ENCODE measurements around the gene FANCI. TPM values are rescaled to one million over a fixed set of nuclear protein-coding genes. Genes with fewer than 3 reads are reported as not detected.

The FANCI gene
- total RNA-seq, 1 experiment from 2014 or later, result 60.3 TPM

GRCh38 chr15:89341316-89342005 lies 97.7 kb downstream of the FANCI start:
- no peaks in the 10 kb centered on the region for H3K9me2 ChIP-seq (replicated peaks; ENCODE audit: insufficient read depth, low read length)
- H3K9ac ChIP-seq (ENCODE audit: low read length), result no peak overlapping the region
- H3K4me1 ChIP-seq (ENCODE audit: low read length), result peaks cover 6% of the 10 kb centered on the region
- no peak overlapping the region for H2AFZ ChIP-seq (ENCODE audit: low read length)
- no peaks in the 10 kb centered on the region for H3K79me2 ChIP-seq (ENCODE audit: low read length)
- no peak overlapping the region for H3K4me3 ChIP-seq (ENCODE audit: low read length)
- H3K27me3 ChIP-seq (ENCODE audit: low read length), result no peaks in the 10 kb centered on the region
- H3K9me3 ChIP-seq (ENCODE audit: low read length), result no peaks in the 10 kb centered on the region
- DNase-seq, result no peak
- no peak overlapping the region for H3K4me2 ChIP-seq (ENCODE audit: low read depth, low read length, poor library complexity, severe bottlenecking)
- no peak overlapping the region for H3K27ac ChIP-seq (ENCODE audit: low read length)
- H3K36me3 ChIP-seq (ENCODE audit: insufficient read depth, low read length), result no peaks in the 10 kb centered on the region
- no peaks in the 10 kb centered on the region for H4K20me1 ChIP-seq (ENCODE audit: insufficient read depth, low read depth, low read length)

DNA sequence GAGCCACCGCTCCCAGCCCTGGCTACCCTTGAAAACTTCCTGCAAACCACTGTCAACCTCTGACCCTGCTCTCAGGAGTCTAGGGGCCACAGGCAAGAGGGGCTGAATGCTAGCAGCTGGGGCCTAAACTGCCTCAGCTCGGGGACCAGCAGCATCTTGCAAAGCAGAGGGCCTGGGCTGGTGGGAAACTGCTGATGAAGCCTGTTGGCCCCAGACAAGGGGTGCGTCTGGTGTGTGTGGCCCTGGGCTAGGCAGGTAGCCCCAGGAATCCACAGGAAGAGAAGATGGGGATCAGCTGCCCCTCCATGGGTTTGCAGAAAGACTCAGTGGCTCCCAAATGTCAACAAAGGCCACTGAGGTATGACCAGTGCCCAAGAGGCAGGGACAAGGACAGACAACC lies 99.1 kb downstream of the FANCI start:
- Histone ChIP-seq H3K36me3 (ENCODE audit: insufficient read depth, low read length) (no peaks in the 10 kb centered on the region), H3K9me2 (replicated peaks; ENCODE audit: insufficient read depth, low read length) (no peaks in the 10 kb centered on the region), H3K27me3 (ENCODE audit: low read length) (no peaks in the 10 kb centered on the region), H3K4me3 (ENCODE audit: low read length) (no peak overlapping the region), H3K9ac (ENCODE audit: low read length) (no peak overlapping the region), H4K20me1 (ENCODE audit: insufficient read depth, low read depth, low read length) (no peaks in the 10 kb centered on the region), H2AFZ (ENCODE audit: low read length) (no peak overlapping the region), H3K79me2 (ENCODE audit: low read length) (no peaks in the 10 kb centered on the region), H3K9me3 (ENCODE audit: low read length) (no peaks in the 10 kb centered on the region), H3K27ac (ENCODE audit: low read length) (no peak overlapping the region), H3K4me2 (ENCODE audit: low read depth, low read length, poor library complexity, severe bottlenecking) (no peak overlapping the region), H3K4me1 (ENCODE audit: low read length) (peaks cover 6% of the 10 kb centered on the region)
- no peak for DNase-seq

DNA sequence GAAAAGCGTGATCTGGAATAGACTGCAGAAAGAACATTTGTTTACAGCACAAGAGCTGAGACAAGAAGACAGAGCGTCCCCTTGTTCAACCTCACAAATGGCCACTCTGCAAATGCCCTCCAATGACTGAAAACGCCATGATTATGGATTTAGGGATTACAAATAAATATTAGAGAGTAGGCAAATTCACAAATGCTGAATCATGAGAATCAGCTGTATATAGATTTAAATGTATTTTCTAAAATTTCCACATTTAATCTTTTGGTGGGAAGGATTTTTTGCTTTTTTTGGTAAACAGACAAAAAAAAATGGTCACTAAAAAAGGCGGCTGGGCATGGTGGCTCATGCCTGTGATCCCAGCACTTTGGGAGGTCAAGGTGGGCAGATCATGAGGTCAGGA lies 101.5 kb downstream of the FANCI start:
- DNase-seq, result no peak
- H3K9me2 ChIP-seq (replicated peaks; ENCODE audit: insufficient read depth, low read length), result no peaks in the 10 kb centered on the region
- H4K20me1 ChIP-seq (ENCODE audit: insufficient read depth, low read depth, low read length), result no peaks in the 10 kb centered on the region
- H3K9me3 ChIP-seq (ENCODE audit: low read length), result no peaks in the 10 kb centered on the region
- H3K4me2 ChIP-seq (ENCODE audit: low read depth, low read length, poor library complexity, severe bottlenecking), result no peak overlapping the region
- H3K27me3 ChIP-seq (ENCODE audit: low read length), result no peaks in the 10 kb centered on the region
- no peak overlapping the region for H3K9ac ChIP-seq (ENCODE audit: low read length)
- H3K27ac ChIP-seq (ENCODE audit: low read length), result no peak overlapping the region
- H2AFZ ChIP-seq (ENCODE audit: low read length), result no peak overlapping the region
- H3K36me3 ChIP-seq (ENCODE audit: insufficient read depth, low read length), result no peaks in the 10 kb centered on the region
- no peaks in the 10 kb centered on the region for H3K4me1 ChIP-seq (ENCODE audit: low read length)
- H3K79me2 ChIP-seq (ENCODE audit: low read length), result no peaks in the 10 kb centered on the region
- no peak overlapping the region for H3K4me3 ChIP-seq (ENCODE audit: low read length)

DNA sequence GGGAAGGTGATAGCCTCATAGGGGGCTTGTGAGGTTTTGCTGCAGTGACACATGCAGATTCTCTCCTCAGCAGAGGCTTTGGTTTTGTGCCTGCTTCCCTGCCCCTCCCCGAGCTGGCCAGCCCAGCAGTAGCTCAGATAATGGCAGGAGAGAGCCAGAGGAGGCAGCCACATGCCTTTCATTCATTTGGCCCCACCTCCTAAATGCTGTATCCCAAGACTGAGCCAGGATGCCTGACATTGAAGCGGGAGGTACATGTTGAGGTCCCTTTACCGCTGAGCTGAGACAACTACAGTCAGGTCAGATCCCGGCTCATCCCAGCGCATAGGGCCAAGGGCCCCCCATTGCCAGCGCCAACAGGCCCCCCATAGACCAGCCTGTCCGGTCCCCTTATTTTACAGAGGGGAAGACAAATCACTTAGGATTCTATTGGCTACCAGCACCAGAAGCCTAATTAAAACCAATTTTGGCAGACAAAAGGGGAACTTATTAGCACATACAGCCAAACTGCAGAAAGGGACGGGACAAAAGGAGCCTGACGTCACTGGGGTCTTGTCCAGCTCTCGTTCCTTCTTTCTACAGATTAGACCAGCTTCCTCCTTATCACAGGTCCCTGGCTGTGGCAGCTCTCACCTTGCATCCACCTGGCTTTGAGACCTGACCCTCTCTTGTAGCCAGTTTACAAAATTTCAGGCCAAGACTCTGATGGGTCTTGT lies 102.9 kb downstream of the FANCI start:
- DNase-seq, result no peak
- no peaks in the 10 kb centered on the region for H3K27me3 ChIP-seq (ENCODE audit: low read length)
- no peak overlapping the region for H3K4me3 ChIP-seq (ENCODE audit: low read length)
- no peaks in the 10 kb centered on the region for H3K9me3 ChIP-seq (ENCODE audit: low read length)
- H3K27ac ChIP-seq (ENCODE audit: low read length), result no peak overlapping the region
- no peaks in the 10 kb centered on the region for H3K9me2 ChIP-seq (replicated peaks; ENCODE audit: insufficient read depth, low read length)
- H3K9ac ChIP-seq (ENCODE audit: low read length), result no peak overlapping the region
- no peak overlapping the region for H3K4me2 ChIP-seq (ENCODE audit: low read depth, low read length, poor library complexity, severe bottlenecking)
- no peaks in the 10 kb centered on the region for H3K79me2 ChIP-seq (ENCODE audit: low read length)
- H3K36me3 ChIP-seq (ENCODE audit: insufficient read depth, low read length), result no peaks in the 10 kb centered on the region
- H3K4me1 ChIP-seq (ENCODE audit: low read length), result no peaks in the 10 kb centered on the region
- no peak overlapping the region for H2AFZ ChIP-seq (ENCODE audit: low read length)
- H4K20me1 ChIP-seq (ENCODE audit: insufficient read depth, low read depth, low read length), result no peaks in the 10 kb centered on the region

- Histone ChIP-seq H3K4me2 (ENCODE audit: low read depth, low read length, poor library complexity, severe bottlenecking) (no peak overlapping the region), H3K4me1 (ENCODE audit: low read length) (no peaks in the 10 kb centered on the region), H3K36me3 (ENCODE audit: insufficient read depth, low read length) (no peaks in the 10 kb centered on the region), H4K20me1 (ENCODE audit: insufficient read depth, low read depth, low read length) (no peaks in the 10 kb centered on the region), H3K27ac (ENCODE audit: low read length) (no peak overlapping the region), H3K9ac (ENCODE audit: low read length) (no peak overlapping the region), H3K9me3 (ENCODE audit: low read length) (no peaks in the 10 kb centered on the region), H3K9me2 (replicated peaks; ENCODE audit: insufficient read depth, low read length) (no peaks in the 10 kb centered on the region), H3K4me3 (ENCODE audit: low read length) (no peak overlapping the region), H2AFZ (ENCODE audit: low read length) (no peak overlapping the region), H3K79me2 (ENCODE audit: low read length) (no peaks in the 10 kb centered on the region), H3K27me3 (ENCODE audit: low read length) (no peaks in the 10 kb centered on the region)
- DNase-seq, result no peak
Observed at GRCh38 chr15:89349206-89349558, 105.4 kb downstream of the FANCI start.

DNA sequence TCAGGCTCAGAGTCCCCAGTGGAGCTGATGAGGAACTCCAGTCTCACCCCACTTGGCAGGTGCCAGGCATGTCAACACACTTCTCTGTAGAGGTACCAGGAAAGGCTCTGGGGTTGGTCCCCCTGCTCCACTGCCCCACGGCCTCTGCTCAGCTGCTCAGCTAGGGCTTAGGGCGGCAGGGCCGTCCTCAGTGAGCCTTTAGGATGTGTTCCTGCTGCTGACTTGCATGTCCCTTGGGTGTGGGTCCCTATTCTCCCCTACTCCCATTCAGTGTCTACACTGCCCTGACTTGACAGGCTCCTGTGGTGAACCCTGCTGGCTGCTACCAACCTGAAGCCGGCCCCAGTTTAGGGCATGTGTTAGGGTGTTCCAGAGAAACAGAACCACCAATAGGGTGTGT lies 108.7 kb downstream of the FANCI start:
- Histone ChIP-seq H4K20me1 (ENCODE audit: insufficient read depth, low read depth, low read length) (no peaks in the 10 kb centered on the region), H3K27ac (ENCODE audit: low read length) (no peak overlapping the region), H3K4me1 (ENCODE audit: low read length) (no peaks in the 10 kb centered on the region), H3K36me3 (ENCODE audit: insufficient read depth, low read length) (no peaks in the 10 kb centered on the region), H2AFZ (ENCODE audit: low read length) (no peak overlapping the region), H3K9me3 (ENCODE audit: low read length) (no peaks in the 10 kb centered on the region), H3K27me3 (ENCODE audit: low read length) (no peaks in the 10 kb centered on the region), H3K4me2 (ENCODE audit: low read depth, low read length, poor library complexity, severe bottlenecking) (no peak overlapping the region), H3K79me2 (ENCODE audit: low read length) (no peaks in the 10 kb centered on the region), H3K9me2 (replicated peaks; ENCODE audit: insufficient read depth, low read length) (no peaks in the 10 kb centered on the region), H3K9ac (ENCODE audit: low read length) (no peak overlapping the region), H3K4me3 (ENCODE audit: low read length) (no peak overlapping the region)
- DNase-seq, result no peak

DNA sequence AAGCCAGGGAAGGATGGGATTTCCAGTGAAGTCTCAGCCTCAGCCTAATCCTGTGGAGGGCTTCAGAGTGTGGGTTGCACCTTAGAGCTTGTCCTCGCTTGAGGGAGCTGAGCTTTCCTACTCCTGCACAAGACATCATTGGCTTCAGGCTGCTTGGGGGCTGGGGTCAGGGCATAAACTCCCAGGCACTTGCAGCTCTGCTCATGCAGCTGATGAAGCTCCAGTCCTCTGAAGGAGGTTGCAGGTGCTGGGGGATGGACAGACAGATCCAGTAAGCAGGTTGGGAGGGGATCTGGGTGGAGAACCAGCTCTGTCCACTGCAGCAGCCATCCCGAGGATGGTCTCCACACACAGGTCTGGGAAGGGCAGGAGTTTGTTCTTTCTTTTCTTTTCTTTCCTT lies 110.2 kb downstream of the FANCI start:
- H2AFZ ChIP-seq (ENCODE audit: low read length), result no peak overlapping the region
- H3K9me2 ChIP-seq (replicated peaks; ENCODE audit: insufficient read depth, low read length), result no peaks in the 10 kb centered on the region
- no peaks in the 10 kb centered on the region for H4K20me1 ChIP-seq (ENCODE audit: insufficient read depth, low read depth, low read length)
- no peaks in the 10 kb centered on the region for H3K27me3 ChIP-seq (ENCODE audit: low read length)
- no peak overlapping the region for H3K4me3 ChIP-seq (ENCODE audit: low read length)
- no peaks in the 10 kb centered on the region for H3K79me2 ChIP-seq (ENCODE audit: low read length)
- H3K4me1 ChIP-seq (ENCODE audit: low read length), result peaks cover under 1% of the 10 kb centered on the region
- H3K9ac ChIP-seq (ENCODE audit: low read length), result no peak overlapping the region
- H3K9me3 ChIP-seq (ENCODE audit: low read length), result no peaks in the 10 kb centered on the region
- no peak overlapping the region for H3K4me2 ChIP-seq (ENCODE audit: low read depth, low read length, poor library complexity, severe bottlenecking)
- no peak for DNase-seq
- no peak overlapping the region for H3K27ac ChIP-seq (ENCODE audit: low read length)
- no peaks in the 10 kb centered on the region for H3K36me3 ChIP-seq (ENCODE audit: insufficient read depth, low read length)

DNA sequence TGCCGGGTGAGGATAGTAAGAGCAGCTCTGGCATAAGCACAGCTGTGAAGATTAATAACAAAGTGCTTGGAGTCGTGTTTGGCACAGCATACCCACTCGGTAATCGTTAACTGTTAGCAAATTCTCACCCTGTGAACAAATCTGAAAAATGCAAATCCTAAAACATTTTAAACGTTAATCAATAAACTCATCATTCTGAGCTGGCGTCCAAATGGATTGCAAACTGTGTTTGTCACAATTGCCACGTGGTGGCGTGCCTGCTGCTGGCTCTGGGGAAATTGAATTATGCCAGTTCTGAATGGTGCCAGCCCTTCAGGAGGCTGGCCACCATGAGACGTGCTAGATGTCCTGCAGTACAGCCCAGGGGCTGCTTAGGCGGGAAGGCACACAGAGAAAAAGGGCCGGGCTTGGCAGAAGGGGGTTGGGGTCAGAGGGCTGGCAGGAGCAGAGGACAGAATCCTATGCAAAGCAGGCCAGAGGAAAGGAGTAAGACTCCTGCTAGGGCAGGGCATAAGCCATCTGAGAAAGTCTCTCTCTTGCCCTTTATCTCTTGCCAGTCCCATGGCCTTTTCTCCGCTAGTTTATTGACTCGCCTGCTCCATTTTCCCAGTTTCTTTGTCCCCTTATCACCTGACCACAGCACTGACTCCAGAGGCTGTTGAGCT lies 113.0 kb downstream of the FANCI start:
- H2AFZ ChIP-seq (ENCODE audit: low read length), result no peak overlapping the region
- no peaks in the 10 kb centered on the region for H3K9me3 ChIP-seq (ENCODE audit: low read length)
- H3K27ac ChIP-seq (ENCODE audit: low read length), result no peak overlapping the region
- H3K4me1 ChIP-seq (ENCODE audit: low read length), result peaks cover 7% of the 10 kb centered on the region
- no peak overlapping the region for H3K9ac ChIP-seq (ENCODE audit: low read length)
- H3K4me3 ChIP-seq (ENCODE audit: low read length), result no peak overlapping the region
- H3K36me3 ChIP-seq (ENCODE audit: insufficient read depth, low read length), result no peaks in the 10 kb centered on the region
- H3K79me2 ChIP-seq (ENCODE audit: low read length), result no peaks in the 10 kb centered on the region
- no peaks in the 10 kb centered on the region for H3K9me2 ChIP-seq (replicated peaks; ENCODE audit: insufficient read depth, low read length)
- H3K27me3 ChIP-seq (ENCODE audit: low read length), result no peaks in the 10 kb centered on the region
- DNase-seq, result peak; percentile 67
- H3K4me2 ChIP-seq (ENCODE audit: low read depth, low read length, poor library complexity, severe bottlenecking), result no peak overlapping the region
- no peaks in the 10 kb centered on the region for H4K20me1 ChIP-seq (ENCODE audit: insufficient read depth, low read depth, low read length)
